Hepatocyte (in vitro differentiated cells): ENCODE results near the gene TUBB6. TPM values are rescaled to one million over a fixed set of nuclear protein-coding genes. Genes with fewer than 3 reads are reported as not detected.

ENCODE experiments used
- DNase-seq: peaks from one replicate; pipeline ENCODE4 v3.0.0-alpha.2; 2016; ENCODE audit warnings: low spot score
- H2AFZ ChIP-seq: fragments of 200-600 bp; sonication (generic); 2 replicates; pipeline ENCODE4 v1.6.0; 2016; ENCODE audit warnings: antibody characterized with exemption, mild to moderate bottlenecking
- H3K27ac ChIP-seq: fragments of 200-600 bp; sonication (generic); 2 replicates; pipeline ENCODE4 v1.5.1; 2016; ENCODE audit warnings: mild to moderate bottlenecking
- H3K27me3 ChIP-seq: fragments of 200-600 bp; sonication (generic); 2 replicates; pipeline ENCODE4 v1.6.1; 2016
- H3K36me3 ChIP-seq: fragments of 200-600 bp; sonication (generic); replicated peaks from 2 replicates; pipeline ENCODE4 v1.5.1; 2016; ENCODE audit warnings: low read depth; ENCODE audit not compliant: insufficient read depth
- H3K4me1 ChIP-seq: fragments of 200-600 bp; sonication (generic); 2 replicates; pipeline ENCODE4 v1.5.1; 2016; ENCODE audit warnings: mild to moderate bottlenecking, moderate library complexity; ENCODE audit not compliant: insufficient read depth
- H3K4me2 ChIP-seq: fragments of 200-600 bp; sonication (generic); 2 replicates; pipeline ENCODE4 v1.6.0; 2016
- H3K4me3 ChIP-seq: fragments of 200-600 bp; sonication (generic); 2 replicates; pipeline ENCODE4 v1.5.1; 2016; ENCODE audit warnings: mild to moderate bottlenecking
- H3K79me2 ChIP-seq: fragments of 200-600 bp; sonication (generic); 2 replicates; pipeline ENCODE4 v1.6.0; 2017; ENCODE audit warnings: mild to moderate bottlenecking
- H3K9me2 ChIP-seq: fragments of 200-600 bp; sonication (generic); replicated peaks from 2 replicates; pipeline ENCODE4 v1.6.0; 2017; ENCODE audit warnings: mild to moderate bottlenecking; ENCODE audit not compliant: insufficient read depth
- H3K9me3 ChIP-seq: fragments of 200-600 bp; sonication (generic); 2 replicates; pipeline ENCODE4 v1.5.1; 2016; ENCODE audit warnings: low read depth, mild to moderate bottlenecking
- H4K20me1 ChIP-seq: fragments of 200-600 bp; sonication (generic); 2 replicates; pipeline ENCODE4 v1.6.0; 2016; ENCODE audit warnings: mild to moderate bottlenecking; ENCODE audit not compliant: insufficient read depth, poor library complexity, severe bottlenecking
- CTCF ChIP-seq: fragments of 200-600 bp; sonication (generic); IDR thresholded peaks from 2 replicates; pipeline ENCODE4 v1.5.1; 2016; ENCODE audit warnings: antibody characterized with exemption, mild to moderate bottlenecking; ENCODE audit not compliant: poor library complexity
- EZH2 ChIP-seq: fragments of 200-600 bp; sonication (generic); IDR thresholded peaks from 2 replicates; pipeline ENCODE4 v1.6.1; 2016; ENCODE audit warnings: antibody characterized with exemption, mild to moderate bottlenecking, borderline replicate concordance
- EZH2phosphoT487 ChIP-seq: fragments of 200-600 bp; sonication (generic); IDR thresholded peaks from one replicate; pipeline ENCODE4 v1.6.1; 2018; ENCODE audit warnings: antibody characterized with exemption, mild to moderate bottlenecking, low read depth, moderate library complexity; ENCODE audit not compliant: unreplicated experiment, severe bottlenecking
- WGBS: methylation state at CpG from one replicate; pipeline ENCODE4 v1.1.6; 2016; ENCODE audit warnings: low lambda C conversion rate; ENCODE audit errors: missing lambda C conversion rate; 5-methylcytosine and 5-hydroxymethylcytosine counted together
- polyA plus RNA-seq: library from polyadenylated mRNA; unstranded; fragments of >200 nt; fragmentation: Nextera tagmentation; extraction: Ambion mirVana; gene quantifications from 2 replicates; pipeline ENCODE4 v1.2.1, GENCODE V29; 2016
- total RNA-seq: library from RNA; depleted of rRNA; stranded (reverse); fragments of >200 nt; gene quantifications from 2 replicates; pipeline ENCODE4 v1.2.3, GENCODE V29; 2014

Gene TUBB6
- total and polyA plus RNA-seq, 2 experiments from 2014 or later = 68.6 to 96.3 TPM

- Histone ChIP-seq H3K27me3 (no peaks in the 10 kb centered on the region), H3K79me2 (no peaks in the 10 kb centered on the region), H3K4me1 (peaks cover 7% of the 10 kb centered on the region), H3K27ac (no peak overlapping the region), H2AFZ (no peak overlapping the region), H3K4me3 (no peak overlapping the region), H3K4me2 (no peak overlapping the region), H3K9me3 (no peaks in the 10 kb centered on the region), H3K9me2 (no peaks in the 10 kb centered on the region), H3K36me3 (no peaks in the 10 kb centered on the region), H4K20me1 (no peaks in the 10 kb centered on the region)
- no peak for TF ChIP-seq EZH2phosphoT487
- no peak for TF ChIP-seq EZH2
- TF ChIP-seq CTCF = no peak
- no peak for DNase-seq
- WGBS = 87% methylated on average over 2 of the region's 2 CpGs
These were observed 8.2 kb upstream of the TUBB6 start for GRCh38 chr18:12299862-12300261.

GRCh38 chr18:12301263-12302005, 6.6 kb upstream of the TUBB6 start:
- Histone ChIP-seq H3K79me2 (no peaks in the 10 kb centered on the region), H3K4me1 (peaks cover 10% of the 10 kb centered on the region), H3K27me3 (peaks cover 3% of the 10 kb centered on the region), H3K4me3 (no peak overlapping the region), H3K36me3 (no peaks in the 10 kb centered on the region), H3K9me2 (no peaks in the 10 kb centered on the region), H2AFZ (no peak overlapping the region), H4K20me1 (no peaks in the 10 kb centered on the region), H3K9me3 (no peaks in the 10 kb centered on the region), H3K27ac (no peak overlapping the region), H3K4me2 (no peak overlapping the region)
- no peak for DNase-seq
- no peak for TF ChIP-seq EZH2
- no peak for TF ChIP-seq CTCF
- TF ChIP-seq EZH2phosphoT487 = no peak
- WGBS = 77% methylated on average over 11 of the region's 13 CpGs

GRCh38 chr18:12302391-12303147, 5.5 kb upstream of the TUBB6 start:
- TF ChIP-seq EZH2 (no peak), CTCF (no peak), EZH2phosphoT487 (no peak)
- Histone ChIP-seq H2AFZ (no peak overlapping the region), H3K36me3 (no peaks in the 10 kb centered on the region), H3K79me2 (no peaks in the 10 kb centered on the region), H3K9me3 (no peaks in the 10 kb centered on the region), H4K20me1 (no peaks in the 10 kb centered on the region), H3K4me3 (no peak overlapping the region), H3K9me2 (no peaks in the 10 kb centered on the region), H3K4me2 (no peak overlapping the region), H3K4me1 (peaks cover 20% of the 10 kb centered on the region), H3K27me3 (peaks cover 13% of the 10 kb centered on the region), H3K27ac (no peak overlapping the region)
- 76% methylated on average over 14 of the region's 14 CpGs for WGBS
- no peak for DNase-seq
